Left ventricle myocardium inferior (tissue), 1 donor: ENCODE data around the gene SORCS2. TPM values are rescaled to one million over a fixed set of nuclear protein-coding genes. Genes with fewer than 3 reads are reported as not detected.

Experiments
- DNase-seq: peaks from one replicate; pipeline ENCODE4 v3.0.0-alpha.2; 2020
- H3K27ac ChIP-seq: fragments of 200-600 bp; replicated peaks from 2 replicates; pipeline ENCODE4 v1.8.0; 2021
- H3K27me3 ChIP-seq: fragments of 200-600 bp; 2 replicates; pipeline ENCODE4 v1.8.0; 2021; ENCODE audit warnings: low read depth
- H3K36me3 ChIP-seq: fragments of 200-600 bp; 2 replicates; pipeline ENCODE4 v1.8.0; 2021
- H3K4me1 ChIP-seq: fragments of 200-600 bp; 2 replicates; pipeline ENCODE4 v1.8.0; 2021
- H3K4me3 ChIP-seq: fragments of 200-600 bp; 2 replicates; pipeline ENCODE4 v1.8.0; 2021; ENCODE audit warnings: mild to moderate bottlenecking, moderate library complexity
- H3K9me3 ChIP-seq: fragments of 200-600 bp; replicated peaks from 2 replicates; pipeline ENCODE4 v1.8.0; 2021
- CTCF ChIP-seq: fragments of 200-600 bp; IDR thresholded peaks from 2 replicates; pipeline ENCODE4 v1.8.0; 2021; ENCODE audit warnings: antibody characterized with exemption, mild to moderate bottlenecking, borderline replicate concordance
- intact Hi-C: fragments of 100-400 bp; cut with micrococcal nuclease; formaldehyde crosslinking; loops from one replicate; pipeline ENCODE4 v1.11.0; 2022
- total RNA-seq: library from RNA; stranded (reverse); fragmentation: NEBNext Ultra II Directional; extraction: Animal tissue kit (Norgen Biotek cat#: 25700); gene quantifications from one replicate; pipeline ENCODE4 v1.2.1, GENCODE V29; 2021
- donor health status: DM: no; HTN: yes; CAD: no; lungs with severe emphysema.

The SORCS2 gene
- total RNA-seq, 1 donor from 2014 or later = 1.2 TPM

- H3K4me1 ChIP-seq = peaks cover 8% of the 10 kb centered on the region
- H3K27me3 ChIP-seq = peaks cover under 1% of the 10 kb centered on the region
- H3K9me3 ChIP-seq = no peaks in the 10 kb centered on the region
- H3K4me3 ChIP-seq = no peak overlapping the region
- intact Hi-C loops = no loop called here
- DNase-seq = no peak
- no peak for TF ChIP-seq CTCF
- H3K36me3 ChIP-seq = no peaks in the 10 kb centered on the region
- H3K27ac ChIP-seq = no peak overlapping the region
Measured at GRCh38 chr4:7280926-7281690, 88.8 kb downstream of the SORCS2 start.

DNA sequence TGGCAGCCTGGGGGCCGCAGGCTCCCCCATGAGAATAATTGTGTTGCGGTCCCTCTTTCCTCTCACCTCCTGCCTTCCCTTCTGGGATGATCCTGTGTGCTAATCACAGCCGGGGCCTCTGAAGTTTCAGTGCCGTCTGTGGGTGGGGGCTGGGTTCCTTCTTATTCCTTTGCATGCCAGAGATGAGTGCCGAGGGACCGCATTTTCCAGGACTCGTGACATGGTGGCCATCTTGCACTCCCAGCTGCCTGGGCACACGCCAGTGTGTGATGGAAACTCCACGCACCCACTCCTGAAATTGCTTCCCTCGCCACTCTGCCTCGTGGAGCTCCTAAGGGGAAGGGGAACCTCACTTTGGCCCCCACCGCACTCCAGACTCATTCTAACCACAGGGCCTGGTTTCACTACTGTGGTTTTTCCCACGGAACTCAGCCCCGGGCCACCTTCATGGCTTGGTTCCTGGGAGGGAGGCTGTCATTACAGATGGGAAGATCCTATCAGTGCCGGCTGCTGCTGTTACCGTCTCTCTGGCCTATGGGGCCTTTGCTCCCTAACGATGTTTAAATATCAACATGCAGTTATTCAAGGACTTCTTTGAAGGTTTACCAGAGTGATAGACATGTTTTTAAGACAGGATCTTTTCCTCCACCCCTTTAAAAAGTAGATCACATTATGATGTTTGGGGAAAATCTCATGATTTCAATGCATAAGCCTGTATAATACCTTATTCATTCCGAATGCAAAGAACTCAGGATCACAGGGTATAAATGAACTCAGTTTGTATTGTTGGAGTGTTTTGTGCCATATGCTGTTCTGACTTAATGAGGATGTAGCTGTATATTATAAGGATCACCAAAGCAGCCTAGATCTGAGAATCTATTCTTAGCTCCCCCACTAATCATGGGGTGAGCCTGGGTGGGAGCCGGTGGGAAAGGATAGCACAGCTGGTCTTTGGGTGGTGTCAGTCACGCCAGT lies 89.6 kb downstream of the SORCS2 start:
- no peak for DNase-seq
- Histone ChIP-seq H3K4me1 (no peaks in the 10 kb centered on the region), H3K36me3 (no peaks in the 10 kb centered on the region), H3K4me3 (no peak overlapping the region), H3K9me3 (no peaks in the 10 kb centered on the region), H3K27ac (no peak overlapping the region), H3K27me3 (peaks cover 9% of the 10 kb centered on the region)
- no peak for TF ChIP-seq CTCF
- intact Hi-C loops = no loop called here

DNA sequence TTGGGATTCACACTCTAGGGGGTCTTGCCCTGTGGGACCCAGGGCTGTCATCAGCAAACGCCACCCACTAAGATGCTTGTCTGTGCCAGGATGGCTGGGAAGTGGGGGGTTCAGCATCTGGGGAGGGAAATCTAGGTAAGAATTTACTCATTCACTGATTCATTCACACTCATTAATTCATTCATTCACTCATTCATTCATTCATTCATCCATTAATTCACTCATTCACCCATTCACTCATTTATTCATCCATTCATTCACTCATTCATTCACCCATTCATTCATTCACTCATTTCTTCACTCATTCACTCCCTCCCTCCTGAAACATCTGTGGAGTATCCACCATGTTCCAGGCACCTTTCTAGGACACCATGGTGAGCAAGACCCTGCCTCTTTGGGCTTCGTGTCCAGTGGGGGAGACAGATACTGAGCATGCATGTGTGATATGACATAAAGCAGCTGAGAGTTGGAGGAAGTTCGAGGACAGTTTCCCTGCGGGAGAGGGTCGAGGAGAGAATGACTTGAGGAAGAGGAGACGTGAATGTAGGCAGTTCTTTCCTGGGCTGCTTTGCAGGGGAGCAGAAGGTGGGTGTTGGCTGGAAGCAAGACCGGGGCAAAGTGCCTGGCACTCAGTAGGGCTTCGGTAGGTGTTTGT lies 90.6 kb downstream of the SORCS2 start:
- H3K4me1 ChIP-seq = no peaks in the 10 kb centered on the region
- TF ChIP-seq CTCF = no peak
- H3K36me3 ChIP-seq = no peaks in the 10 kb centered on the region
- H3K27me3 ChIP-seq = peaks cover 14% of the 10 kb centered on the region
- intact Hi-C loops = no loop called here
- no peaks in the 10 kb centered on the region for H3K9me3 ChIP-seq
- no peak overlapping the region for H3K4me3 ChIP-seq
- DNase-seq = no peak
- no peak overlapping the region for H3K27ac ChIP-seq

DNA sequence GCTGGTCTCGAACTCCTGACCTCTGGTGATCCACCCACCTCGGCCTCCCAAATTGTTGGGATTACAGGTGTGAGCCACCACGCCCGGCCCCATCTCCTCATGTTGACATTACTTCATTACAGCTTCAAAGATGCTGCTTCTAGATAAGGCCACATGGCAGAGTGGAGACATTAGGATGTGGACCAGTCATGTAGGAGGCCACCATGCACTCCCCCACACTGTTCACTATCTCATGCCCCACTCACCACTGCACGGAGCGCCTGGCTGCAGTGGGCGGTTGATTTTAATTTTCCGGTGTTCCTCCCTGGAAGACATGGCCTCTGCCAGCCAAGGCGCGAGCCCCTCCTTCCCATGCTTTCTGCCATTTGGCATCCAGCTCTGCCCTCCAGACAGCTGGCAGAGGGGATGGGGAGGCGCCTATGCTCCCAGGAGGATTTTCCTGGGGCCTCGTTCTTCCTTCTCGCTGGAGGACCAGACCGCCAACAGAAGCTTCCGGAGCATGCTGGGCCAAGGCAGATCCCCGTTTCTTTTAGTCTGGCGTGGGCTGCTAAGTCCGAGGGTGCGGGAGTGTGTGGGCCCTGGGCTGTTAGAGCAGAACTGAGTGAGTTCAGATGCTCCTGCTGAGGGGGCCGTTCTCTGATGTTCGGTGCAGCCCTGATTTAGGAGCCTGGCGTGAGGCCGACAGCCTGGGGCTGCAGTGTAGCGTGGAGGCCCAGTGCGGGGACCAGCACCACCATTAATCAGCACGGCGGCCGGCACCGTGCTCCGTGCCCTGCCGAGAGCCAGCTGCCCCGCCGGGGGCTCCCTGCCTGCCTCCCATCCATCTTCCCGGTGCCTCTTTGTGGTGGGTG lies 93.1 kb downstream of the SORCS2 start:
- peaks cover 14% of the 10 kb centered on the region for H3K27me3 ChIP-seq
- no peak overlapping the region for H3K4me3 ChIP-seq
- intact Hi-C loops = no loop called here
- no peaks in the 10 kb centered on the region for H3K36me3 ChIP-seq
- no peak for TF ChIP-seq CTCF
- H3K27ac ChIP-seq = no peak overlapping the region
- no peaks in the 10 kb centered on the region for H3K4me1 ChIP-seq
- DNase-seq = no peak
- no peaks in the 10 kb centered on the region for H3K9me3 ChIP-seq
